ENCODE results near the gene HIVEP2.

HIVEP2 gene

GRCh38 chr6:142945446-142946180 lies 637 bp upstream of the HIVEP2 start:
- peak; percentile 64 for DNase-seq (ENCODE audit: low spot score)

- DNase-seq (ENCODE audit: low spot score), result peak; percentile 82
Measured at GRCh38 chr6:142944124-142945048, 590 bp downstream of the HIVEP2 start.

GRCh38 chr6:142943711-142944123 lies 1.3 kb downstream of the HIVEP2 start:
- no peak for DNase-seq (ENCODE audit: low spot score)

GRCh38 chr6:142942805-142943227 lies 2.2 kb downstream of the HIVEP2 start:
- peak; percentile 20 for DNase-seq (ENCODE audit: low spot score)

- DNase-seq (ENCODE audit: low spot score), result no peak
Measured at GRCh38 chr6:142942238-142942637, 2.7 kb downstream of the HIVEP2 start.

GRCh38 chr6:142941018-142941417 lies 4.0 kb downstream of the HIVEP2 start:
- no peak for DNase-seq (ENCODE audit: low spot score)

- no peak for DNase-seq (ENCODE audit: low spot score)
Measured at GRCh38 chr6:142940487-142940886, 4.5 kb downstream of the HIVEP2 start.

GRCh38 chr6:142938510-142938909 lies 6.5 kb downstream of the HIVEP2 start:
- DNase-seq (ENCODE audit: low spot score), result no peak

- no peak for DNase-seq (ENCODE audit: low spot score)
Measured at GRCh38 chr6:142937986-142938385, 7.0 kb downstream of the HIVEP2 start.

- DNase-seq (ENCODE audit: low spot score), result no peak
Measured at GRCh38 chr6:142935553-142936517, 9.1 kb downstream of the HIVEP2 start.

GRCh38 chr6:142934599-142934998 lies 10.4 kb downstream of the HIVEP2 start:
- DNase-seq (ENCODE audit: low spot score), result no peak

GRCh38 chr6:142934106-142934505 lies 10.9 kb downstream of the HIVEP2 start:
- DNase-seq (ENCODE audit: low spot score), result no peak

GRCh38 chr6:142933701-142934100 lies 11.3 kb downstream of the HIVEP2 start:
- no peak for DNase-seq (ENCODE audit: low spot score)

GRCh38 chr6:142932889-142933288 lies 12.1 kb downstream of the HIVEP2 start:
- DNase-seq (ENCODE audit: low spot score), result no peak

GRCh38 chr6:142929751-142930358 lies 15.1 kb downstream of the HIVEP2 start:
- DNase-seq (ENCODE audit: low spot score), result no peak

- DNase-seq (ENCODE audit: low spot score), result no peak
Measured at GRCh38 chr6:142927904-142928303, 17.1 kb downstream of the HIVEP2 start.

- DNase-seq (ENCODE audit: low spot score), result no peak
Measured at GRCh38 chr6:142927271-142927580, 17.8 kb downstream of the HIVEP2 start.

- no peak for DNase-seq (ENCODE audit: low spot score)
Measured at GRCh38 chr6:142926494-142927270, 18.3 kb downstream of the HIVEP2 start.

- DNase-seq (ENCODE audit: low spot score), result no peak
Measured at GRCh38 chr6:142926177-142926493, 18.8 kb downstream of the HIVEP2 start.

- no peak for DNase-seq (ENCODE audit: low spot score)
Measured at GRCh38 chr6:142925575-142926110, 19.3 kb downstream of the HIVEP2 start.

All from SK-N-DZ (cell line).